VCaP (cell line): ENCODE results near the gene RNPEP.

Experiments
- H3K27ac ChIP-seq: fragments of 450-650 bp; 2 replicates; pipeline ENCODE4 v1.5.1; 2017
- CTCF ChIP-seq: fragments of 450-650 bp; conservative IDR thresholded peaks from 2 replicates; pipeline ENCODE4 v1.5.1; 2017; ENCODE audit warnings: mild to moderate bottlenecking, moderate library complexity

RNPEP gene

GRCh38 chr1:201941420-201942128, 40.9 kb upstream of the RNPEP start:
- no peak for TF ChIP-seq CTCF
- no peak overlapping the region for H3K27ac ChIP-seq

- no peak overlapping the region for H3K27ac ChIP-seq
- no peak for TF ChIP-seq CTCF
Observed at GRCh38 chr1:201942129-201942495, 40.3 kb upstream of the RNPEP start.

- TF ChIP-seq CTCF = no peak
- no peak overlapping the region for H3K27ac ChIP-seq
Observed at GRCh38 chr1:201944002-201944401, 38.4 kb upstream of the RNPEP start.

- H3K27ac ChIP-seq = no peak overlapping the region
- TF ChIP-seq CTCF = no peak
Observed at GRCh38 chr1:201944639-201945038, 37.8 kb upstream of the RNPEP start.

GRCh38 chr1:201945157-201945556, 37.3 kb upstream of the RNPEP start:
- no peak overlapping the region for H3K27ac ChIP-seq
- peak; percentile 24; the same call in 1 of the 2 replicates for TF ChIP-seq CTCF

GRCh38 chr1:201945863-201946223, 36.6 kb upstream of the RNPEP start:
- no peak for TF ChIP-seq CTCF
- no peak overlapping the region for H3K27ac ChIP-seq

GRCh38 chr1:201946224-201946908, 36.1 kb upstream of the RNPEP start, which contains the start of gene LMOD1:
Gene LMOD1 (minus strand): TSS chr1:201946548. CDS start chr1:201946340, 208 bp downstream.
- no peak for TF ChIP-seq CTCF
- no peak within 1 kb of the TSS for H3K27ac ChIP-seq
